Chondrocyte (in vitro differentiated cells): Measurements from ENCODE around the gene VSIR. TPM values are rescaled to one million over a fixed set of nuclear protein-coding genes. Genes with fewer than 3 reads are reported as not detected.
A peak's percentile ranks its signal among the peaks of the same experiment; 100 is the strongest.

Experiments used
- DNase-seq: peaks from one replicate; pipeline ENCODE4 v3.0.0; 2021; ENCODE audit warnings: mixed read lengths, low spot score
- H3K27ac Mint-ChIP-seq: one replicate; pipeline ENCODE4 v1.8.0; 2021; ENCODE audit warnings: mild to moderate bottlenecking, moderate library complexity, mixed read lengths; ENCODE audit not compliant: unreplicated experiment
- H3K27me3 Mint-ChIP-seq: 2 replicates; pipeline ENCODE4 v1.8.0; 2021; ENCODE audit warnings: low read depth, mixed read lengths
- H3K36me3 Mint-ChIP-seq: 2 replicates; pipeline ENCODE4 v1.8.0; 2021; ENCODE audit warnings: low read depth, mixed read lengths
- H3K4me1 Mint-ChIP-seq: 2 replicates; pipeline ENCODE4 v1.8.0; 2021; ENCODE audit warnings: low read depth, mild to moderate bottlenecking, mixed read lengths
- H3K4me3 Mint-ChIP-seq: one replicate; pipeline ENCODE4 v1.8.0; 2021; ENCODE audit warnings: mild to moderate bottlenecking, moderate library complexity, mixed read lengths; ENCODE audit not compliant: unreplicated experiment
- H3K9me3 Mint-ChIP-seq: 2 replicates; pipeline ENCODE4 v1.8.0; 2021; ENCODE audit warnings: low read depth, mixed read lengths
- CTCF ChIP-seq: fragments of 200-600 bp; sonication (generic); IDR thresholded peaks from 2 replicates; pipeline ENCODE4 v1.5.0; 2021; ENCODE audit warnings: antibody characterized with exemption, mild to moderate bottlenecking, moderate library complexity
- total RNA-seq: library from RNA; stranded (reverse); gene quantifications from 3 replicates; pipeline ENCODE4 v1.2.1, GENCODE V29; 2021

Gene VSIR
- total RNA-seq, 1 donor from 2014 or later: 1.3 TPM

- peaks cover 29% of the 10 kb centered on the region for H3K4me1 Mint-ChIP-seq
- DNase-seq: peak; percentile 64
- H3K9me3 Mint-ChIP-seq: no peaks in the 10 kb centered on the region
- no peak overlapping the region for H3K4me3 Mint-ChIP-seq
- peaks cover under 1% of the 10 kb centered on the region for H3K27me3 Mint-ChIP-seq
- no peaks in the 10 kb centered on the region for H3K36me3 Mint-ChIP-seq
- TF ChIP-seq CTCF: no peak
- peak overlapping the region; percentile 61 for H3K27ac Mint-ChIP-seq
Observed at GRCh38 chr10:71767420-71768035, 5.8 kb downstream of the VSIR start.

GRCh38 chr10:71766717-71767419 is 6.5 kb downstream of the VSIR start:
- Mint-ChIP-seq H3K9me3 (no peaks in the 10 kb centered on the region), H3K36me3 (no peaks in the 10 kb centered on the region), H3K27me3 (peaks cover 3% of the 10 kb centered on the region), H3K27ac (peak overlapping the region; percentile 8), H3K4me3 (no peak overlapping the region), H3K4me1 (peaks cover 24% of the 10 kb centered on the region)
- no peak for TF ChIP-seq CTCF
- DNase-seq: peak; percentile 59

GRCh38 chr10:71765906-71766716 is 7.2 kb downstream of the VSIR start:
- Mint-ChIP-seq H3K36me3 (no peaks in the 10 kb centered on the region), H3K27me3 (peaks cover 3% of the 10 kb centered on the region), H3K4me3 (no peak overlapping the region), H3K9me3 (no peaks in the 10 kb centered on the region), H3K4me1 (peaks cover 24% of the 10 kb centered on the region), H3K27ac (no peak overlapping the region)
- DNase-seq: peak; percentile 62
- TF ChIP-seq CTCF: no peak

GRCh38 chr10:71765176-71765904 is 8.0 kb downstream of the VSIR start:
- no peak for TF ChIP-seq CTCF
- Mint-ChIP-seq H3K36me3 (no peaks in the 10 kb centered on the region), H3K4me1 (peaks cover 24% of the 10 kb centered on the region), H3K4me3 (no peak overlapping the region), H3K27me3 (peaks cover 3% of the 10 kb centered on the region), H3K27ac (no peak overlapping the region), H3K9me3 (no peaks in the 10 kb centered on the region)
- DNase-seq: peak; percentile 76
